ENCODE data around the gene GPR84. TPM values are rescaled to one million over a fixed set of nuclear protein-coding genes. Genes with fewer than 3 reads are reported as not detected.

Gene GPR84
- total RNA-seq, 4 donors from 2014 or later = 0.38 TPM; not detected in 3

GRCh38 chr12:54337854-54338650 is 26.2 kb downstream of the GPR84 start:
- intact Hi-C loops (cut with DNase I) = no loop called here
- H3K4me3 ChIP-seq = no peak overlapping the region
- no peak for DNase-seq
- TF ChIP-seq POLR2A (IDR thresholded peaks at IDR 0.05) (no peak), CTCF (IDR thresholded peaks at IDR 0.05) (peak in 1 of 6 experiments; percentile 23)
- H3K36me3 ChIP-seq = peaks cover 0 to 35% (median 17%) of the 10 kb centered on the region in 3 donors
- 41 to 55% methylated on average over 3 of the region's 3 CpGs for WGBS, 2 donors
- peaks cover 11 to 44% (median 17%) of the 10 kb centered on the region in 3 donors for H3K4me1 ChIP-seq
- H3K9me3 ChIP-seq = no peaks in the 10 kb centered on the region
- peak overlapping the region in 2 of 4 donors; percentile 1 to 23 for H3K27ac ChIP-seq
- no peaks in the 10 kb centered on the region for H3K27me3 ChIP-seq

- H3K9me3 ChIP-seq = no peaks in the 10 kb centered on the region
- H3K27ac ChIP-seq = peak overlapping the region in 2 of 4 donors; percentile 1 to 23
- no peak for TF ChIP-seq CTCF (IDR thresholded peaks at IDR 0.05)
- no peak for TF ChIP-seq POLR2A (IDR thresholded peaks at IDR 0.05)
- 57 to 84% methylated on average over 3 of the region's 3 CpGs for WGBS, 2 donors
- no peak overlapping the region for H3K4me3 ChIP-seq
- DNase-seq = no peak
- H3K27me3 ChIP-seq = no peaks in the 10 kb centered on the region
- peaks cover 11 to 49% (median 17%) of the 10 kb centered on the region in 3 donors for H3K4me1 ChIP-seq
- intact Hi-C loops (cut with DNase I) = no loop called here
- H3K36me3 ChIP-seq = peaks cover 0 to 28% (median 10%) of the 10 kb centered on the region in 3 donors
Observed at GRCh38 chr12:54337280-54337842, 26.9 kb downstream of the GPR84 start.

GRCh38 chr12:54333420-54334034 is 30.8 kb downstream of the GPR84 start:
- Histone ChIP-seq H3K36me3 (peaks cover 0 to 12% (median 0%) of the 10 kb centered on the region in 3 donors), H3K4me3 (no peak overlapping the region), H3K27me3 (no peaks in the 10 kb centered on the region), H3K4me1 (peaks cover 14 to 68% (median 18%) of the 10 kb centered on the region in 3 donors), H3K9me3 (no peaks in the 10 kb centered on the region), H3K27ac (no peak overlapping the region)
- no peak for DNase-seq
- intact Hi-C loops (cut with DNase I) = no loop called here
- 93 to 96% methylated on average over 4 of the region's 4 CpGs for WGBS, 2 donors
- TF ChIP-seq POLR2A (IDR thresholded peaks at IDR 0.05) (no peak), CTCF (IDR thresholded peaks at IDR 0.05) (no peak)

GRCh38 chr12:54331461-54331860 is 32.8 kb downstream of the GPR84 start:
- H3K27ac ChIP-seq = no peak overlapping the region
- H3K27me3 ChIP-seq = no peaks in the 10 kb centered on the region
- H3K36me3 ChIP-seq = peaks cover 0 to 12% (median 0%) of the 10 kb centered on the region in 3 donors
- DNase-seq = no peak
- no peaks in the 10 kb centered on the region for H3K9me3 ChIP-seq
- H3K4me3 ChIP-seq = no peak overlapping the region
- no peak for TF ChIP-seq POLR2A (IDR thresholded peaks at IDR 0.05)
- no peak for TF ChIP-seq CTCF (IDR thresholded peaks at IDR 0.05)
- intact Hi-C loops (cut with DNase I) = no loop called here
- 80 to 95% methylated on average over 4 to 5 of the region's 5 CpGs for WGBS, 2 donors
- H3K4me1 ChIP-seq = peaks cover 6 to 68% (median 11%) of the 10 kb centered on the region in 3 donors

GRCh38 chr12:54330442-54330841 is 33.8 kb downstream of the GPR84 start:
- no peak overlapping the region for H3K4me3 ChIP-seq
- H3K9me3 ChIP-seq = no peaks in the 10 kb centered on the region
- DNase-seq = no peak
- H3K27ac ChIP-seq = peak overlapping the region in 2 of 4 donors; percentile 24 to 29
- peaks cover 6 to 74% (median 18%) of the 10 kb centered on the region in 3 donors for H3K4me1 ChIP-seq
- no peaks in the 10 kb centered on the region for H3K27me3 ChIP-seq
- TF ChIP-seq CTCF (IDR thresholded peaks at IDR 0.05) (no peak), POLR2A (IDR thresholded peaks at IDR 0.05) (no peak)
- intact Hi-C loops (cut with DNase I) = no loop called here
- WGBS, 2 donors = 76 to 92% methylated on average over 3 of the region's 3 CpGs
- H3K36me3 ChIP-seq = peaks cover 0 to 12% (median 0%) of the 10 kb centered on the region in 3 donors
